ENCODE measurements around the gene BAG3. TPM values are rescaled to one million over a fixed set of nuclear protein-coding genes. Genes with fewer than 3 reads are reported as not detected.

The BAG3 gene
- total and polyA plus RNA-seq, 9 of the 15 experiments (the other 6 are each of a cell fraction or from before 2014, with no cell fraction given), result 2.6 to 27.4 (median 7.2) TPM

DNA sequence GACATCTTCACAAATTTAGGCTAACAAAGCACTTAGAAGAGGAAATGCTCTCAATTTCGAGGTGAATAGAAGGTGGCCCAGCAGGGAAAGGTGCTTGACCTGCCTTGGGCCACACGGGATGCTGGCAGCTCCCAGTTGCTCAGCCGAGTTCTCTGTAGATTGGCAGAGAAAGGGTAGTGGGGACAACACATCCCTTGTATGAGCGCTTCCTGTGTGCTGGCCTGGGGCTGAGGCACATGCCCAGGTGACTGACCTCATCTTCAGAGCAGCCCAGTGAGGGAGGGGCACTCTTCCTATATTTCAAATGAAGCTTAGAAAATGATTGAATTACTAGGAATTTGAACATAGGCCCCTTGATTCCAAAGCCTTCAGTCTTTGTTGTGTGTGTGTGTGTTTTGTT, 20.2 kb downstream of the BAG3 start:
- no peaks in the 10 kb centered on the region for H3K9me3 ChIP-seq (replicated peaks; ENCODE audit: control insufficient read depth, insufficient read depth, low read depth, low read length)
- no peak overlapping the region for H3K4me2 ChIP-seq (ENCODE audit: insufficient read depth, low read length)
- no peaks in the 10 kb centered on the region for H3K27me3 ChIP-seq (ENCODE audit: control insufficient read depth in 2 of 2, insufficient read depth in 2 of 2, low read length in 2 of 2)
- H3K27ac ChIP-seq (ENCODE audit: extremely low read depth, low read depth, low read length), result no peak overlapping the region
- peaks cover 28% of the 10 kb centered on the region for H3K79me2 ChIP-seq (ENCODE audit: control insufficient read depth, insufficient read depth, low read length)
- no peak overlapping the region for H3K9ac ChIP-seq (ENCODE audit: insufficient read depth in 1 of 2, low read depth in 2 of 2, low read length in 2 of 2)
- DNase-seq (ENCODE audit: extremely low read depth in 1 of 4, low spot score in 3 of 4), result no peak
- peaks cover 20% of the 10 kb centered on the region for H4K20me1 ChIP-seq (replicated peaks; ENCODE audit: control insufficient read depth, insufficient read depth, low read length)
- TF ChIP-seq CHD2 (IDR thresholded peaks at IDR 0.05; ENCODE audit: low read depth, low read length) (no peak), ZBTB7A (IDR thresholded peaks at IDR 0.05; ENCODE audit: borderline replicate concordance, control insufficient read depth, low read depth, low read length) (no peak), RAD51 (IDR thresholded peaks at IDR 0.05; ENCODE audit: borderline replicate concordance, low read depth) (no peak), SFPQ (IDR thresholded peaks at IDR 0.05; ENCODE audit: low read depth, low read length) (no peak), L3MBTL2 (IDR thresholded peaks at IDR 0.05) (no peak), RBM22 (IDR thresholded peaks at IDR 0.05; ENCODE audit: low read depth, low read length, poor library complexity, severe bottlenecking) (no peak)
- TF ChIP-seq, protein P1, sequence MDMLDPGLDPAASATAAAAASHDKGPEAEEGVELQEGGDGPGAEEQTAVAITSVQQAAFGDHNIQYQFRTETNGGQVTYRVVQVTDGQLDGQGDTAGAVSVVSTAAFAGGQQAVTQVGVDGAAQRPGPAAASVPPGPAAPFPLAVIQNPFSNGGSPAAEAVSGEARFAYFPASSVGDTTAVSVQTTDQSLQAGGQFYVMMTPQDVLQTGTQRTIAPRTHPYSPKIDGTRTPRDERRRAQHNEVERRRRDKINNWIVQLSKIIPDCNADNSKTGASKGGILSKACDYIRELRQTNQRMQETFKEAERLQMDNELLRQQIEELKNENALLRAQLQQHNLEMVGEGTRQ (CRISPR knock-in tag; IDR thresholded peaks at IDR 0.05), result no peak
- peaks cover 73% of the 10 kb centered on the region; the same call in 2 of the 3 replicates for H3K36me3 ChIP-seq (ENCODE audit: control insufficient read depth, insufficient read depth, low read length)
- no peak for FAIRE-seq
- peaks cover 11 to 14% of the 10 kb centered on the region in 2 experiments; a peak in 4 of 5 replicates for H3K4me1 ChIP-seq (replicated peaks in 1 of 2; ENCODE audit: control insufficient read depth in 2 of 2, insufficient read depth in 2 of 2, low read length in 2 of 2)
- BruUV-seq (replicated peaks), result no TSS peak
- ATAC-seq, result no peak
- H3K9me1 ChIP-seq (ENCODE audit: control insufficient read depth, insufficient read depth, low read length), result peaks cover 8% of the 10 kb centered on the region
- no peak overlapping the region for H3K4me3 ChIP-seq
- 86% methylated on average over 2 of the region's 4 CpGs for WGBS (ENCODE audit: insufficient coverage, low coverage, missing lambda C conversion rate)
- intact Hi-C loops (cut with micrococcal nuclease) (no loop called here), in situ Hi-C loops (cut with MboI) (no loop called here)
- ChIA-PET CTCF (ENCODE audit: low intra/inter-chr PET ratio) (no interaction called here), POLR2A (interaction anchor here (0.8 kb wide), 1 partner anchor 55 kb away, joined by 3 read pairs; the partner anchor contains the start of gene INPP5F)
- no peak overlapping the region for H2AFZ ChIP-seq (ENCODE audit: low read depth, low read length)
